Stimulated activated CD8-positive, alpha-beta memory T cell treated with anti-CD3 and anti-CD28 coated beads, Interleukin-2, amount 100 ng/mL, for 1 hour (primary cell): ENCODE results near the gene XPNPEP2.

Experiments used
- DNase-seq, 2 donors: peaks; one replicate each; pipeline ENCODE4 v3.0.0-alpha.2; 2020; ENCODE audit warnings: low read depth in 2 of 2

XPNPEP2 gene

GRCh38 chrX:129779086-129779672 is 40.4 kb downstream of the XPNPEP2 start:
- DNase-seq = no peak

GRCh38 chrX:129779747-129780146 is 41.0 kb downstream of the XPNPEP2 start, which contains the start of gene SASH3:
Gene SASH3 (plus strand): TSS chrX:129779949. CDS start chrX:129780098, 149 bp downstream.
- no peak for DNase-seq

- DNase-seq = no peak
Measured at GRCh38 chrX:129780441-129781105, 41.8 kb downstream of the XPNPEP2 start.

GRCh38 chrX:129781134-129781672 is 42.4 kb downstream of the XPNPEP2 start:
- DNase-seq = peak; percentile 54 to 61

- DNase-seq = no peak
Measured at GRCh38 chrX:129781680-129782495, 43.1 kb downstream of the XPNPEP2 start.

GRCh38 chrX:129782706-129783105 is 43.9 kb downstream of the XPNPEP2 start:
- DNase-seq = no peak

- DNase-seq = no peak
Measured at GRCh38 chrX:129783291-129783713, 44.5 kb downstream of the XPNPEP2 start.

GRCh38 chrX:129784371-129784770 is 45.6 kb downstream of the XPNPEP2 start:
- DNase-seq = no peak

- DNase-seq = no peak
Measured at GRCh38 chrX:129785160-129785947, 46.6 kb downstream of the XPNPEP2 start.

GRCh38 chrX:129786210-129786651 is 47.5 kb downstream of the XPNPEP2 start:
- DNase-seq = no peak

GRCh38 chrX:129787336-129788055 is 48.7 kb downstream of the XPNPEP2 start:
- no peak for DNase-seq

GRCh38 chrX:129788527-129788926 is 49.7 kb downstream of the XPNPEP2 start:
- DNase-seq = no peak

- DNase-seq = no peak
Measured at GRCh38 chrX:129790146-129790545, 51.4 kb downstream of the XPNPEP2 start.

GRCh38 chrX:129790808-129791207 is 52.0 kb downstream of the XPNPEP2 start:
- DNase-seq = no peak

- no peak for DNase-seq
Measured at GRCh38 chrX:129791336-129791735, 52.6 kb downstream of the XPNPEP2 start.

GRCh38 chrX:129791961-129792570 is 53.3 kb downstream of the XPNPEP2 start:
- DNase-seq = no peak

GRCh38 chrX:129792586-129793291 is 54.0 kb downstream of the XPNPEP2 start:
- no peak for DNase-seq

GRCh38 chrX:129793604-129794191 is 54.9 kb downstream of the XPNPEP2 start:
- no peak for DNase-seq

GRCh38 chrX:129795584-129795983 is 56.8 kb downstream of the XPNPEP2 start:
- no peak for DNase-seq
